Activated B cell treated with CpG ODN at 0.5 μM for 24 hours (primary cell): ENCODE data around the gene RPLP2. TPM values are rescaled to one million over a fixed set of nuclear protein-coding genes. Genes with fewer than 3 reads are reported as not detected.

ENCODE experiments used
- ATAC-seq: fragments of 200-7000 bp; cut with Tn5 transposase; one replicate; pipeline ENCODE4 v1.10.0; 2021; ENCODE audit warnings: low read depth, mild to moderate bottlenecking, moderate library complexity
- CTCF ChIA-PET: fragments of 350-600 bp; sonication (Branson Sonifier 250); formaldehyde crosslinking; loops from one replicate; lab custom pipeline; 2021; ENCODE audit warnings: antibody characterized with exemption; lab: Charles Lee
- POLR2A ChIA-PET: fragments of 350-600 bp; sonication (Branson Sonifier 250); formaldehyde crosslinking; loops from one replicate; lab custom pipeline; 2021; ENCODE audit warnings: antibody characterized with exemption; lab: Charles Lee
- DNase-seq: peaks from one replicate; pipeline ENCODE4 v3.0.0; 2022
- H3K27ac Mint-ChIP-seq: one replicate; pipeline ENCODE4 v1.8.0; 2020; ENCODE audit warnings: mixed read lengths
- H3K27me3 Mint-ChIP-seq: one replicate; pipeline ENCODE4 v1.8.0; 2021; ENCODE audit warnings: mixed read lengths
- H3K36me3 Mint-ChIP-seq: one replicate; pipeline ENCODE4 v1.8.0; 2021; ENCODE audit warnings: low read depth, mixed read lengths
- H3K4me1 Mint-ChIP-seq: one replicate; pipeline ENCODE4 v1.8.0; 2021; ENCODE audit warnings: mixed read lengths
- H3K4me3 Mint-ChIP-seq: one replicate; pipeline ENCODE4 v1.8.0; 2020; ENCODE audit warnings: mild to moderate bottlenecking, mixed read lengths
- H3K9me3 Mint-ChIP-seq: one replicate; pipeline ENCODE4 v1.8.0; 2020; ENCODE audit warnings: mixed read lengths
- CTCF ChIP-seq: fragments of 200-600 bp; IDR thresholded peaks from one replicate; pipeline ENCODE4 v1.8.0; 2022; ENCODE audit warnings: antibody characterized with exemption, mild to moderate bottlenecking
- intact Hi-C: fragments of 100-400 bp; cut with micrococcal nuclease; formaldehyde crosslinking; loops from one replicate; pipeline ENCODE4 v1.15.1; 2024
- total RNA-seq: library from RNA; stranded (reverse); gene quantifications from 2 replicates; pipeline ENCODE4 v1.2.3, GENCODE V29; 2022

RPLP2 gene
- total RNA-seq, 1 donor from 2014 or later, result 4,124 TPM

DNA sequence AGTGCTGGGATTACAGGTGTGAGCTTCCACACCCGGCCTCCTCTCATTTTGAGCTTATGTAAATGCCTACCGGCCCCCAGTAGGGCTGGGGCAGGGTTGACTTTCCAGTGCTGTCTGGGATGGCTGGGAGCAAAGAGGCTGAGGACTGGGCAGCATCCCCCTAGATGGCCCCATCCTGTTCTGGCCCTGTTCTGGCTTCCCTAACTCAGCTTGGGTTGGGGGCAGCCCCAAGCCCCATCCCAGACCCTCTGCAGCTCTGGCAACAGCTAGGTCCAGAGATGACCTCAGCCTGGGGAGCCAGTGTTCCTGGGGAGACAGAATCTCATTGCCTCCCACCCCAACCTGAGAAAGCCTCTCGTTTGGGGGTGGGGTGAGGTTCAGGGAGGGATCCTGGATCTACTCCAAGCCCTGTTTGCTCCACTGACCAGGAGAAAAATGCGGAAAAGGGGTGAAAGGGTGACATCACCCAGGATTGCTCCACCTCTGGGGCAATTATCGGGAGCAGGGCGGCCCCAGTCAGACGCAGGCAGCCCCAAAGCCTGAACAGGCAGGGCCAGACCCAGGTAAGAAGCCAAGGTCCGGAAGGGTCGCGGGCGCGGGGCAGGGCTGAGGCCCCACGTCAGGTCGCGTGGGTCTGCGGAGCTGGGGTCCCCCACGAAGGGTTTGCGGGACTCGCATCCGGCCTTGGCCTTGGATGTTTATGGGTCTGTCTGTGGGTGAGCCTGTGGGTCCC lies 8.8 kb downstream of the RPLP2 start, which contains the start of gene PNPLA2:
Gene PNPLA2, plus strand, starts transcription at position 519 of the 733 bp plus-strand sequence. CDS start 805 bp downstream, outside the sequence.
- POLR2A ChIA-PET, result interaction anchor here (0.9 to 5.6 kb wide), 16 partner anchors 8 to 282 kb away, joined by 3 to 104 read pairs (median 7); partner anchors contain the start of genes CD151, CRACR2B, DEAF1 and LRRC56
- no peak for TF ChIP-seq CTCF
- Mint-ChIP-seq H3K36me3 (peaks cover 12% of the 10 kb centered on the region), H3K27me3 (no peaks in the 10 kb centered on the region), H3K4me1 (peaks cover 14% of the 10 kb centered on the region), H3K4me3 (peak within 1 kb of the TSS; percentile 85), H3K27ac (peak within 1 kb of the TSS; percentile 41), H3K9me3 (no peaks in the 10 kb centered on the region)
- CTCF ChIA-PET, result no interaction called here
- intact Hi-C loops, result loop anchor here (1.0 kb wide), 2 partner anchors 9 to 20 kb away; partner anchors contain the start of genes RPLP2 and SLC25A22
- DNase-seq, result no peak
- ATAC-seq, result no peak

- POLR2A ChIA-PET, result interaction anchor here (0.5 to 5.6 kb wide), 20 partner anchors 9 to 719 kb away, joined by 3 to 104 read pairs (median 6); partner anchors contain the start of genes AP2A2, CD151, CRACR2B and DEAF1
- intact Hi-C loops, result loop anchor here (1.0 kb wide), 2 partner anchors 10 to 21 kb away; partner anchors contain the start of genes RPLP2 and SLC25A22
- peaks cover 14% of the 10 kb centered on the region for H3K4me1 Mint-ChIP-seq
- no peak overlapping the region for H3K27ac Mint-ChIP-seq
- no peaks in the 10 kb centered on the region for H3K27me3 Mint-ChIP-seq
- peak; percentile 95 for DNase-seq
- ATAC-seq, result peak; percentile 85
- TF ChIP-seq CTCF, result no peak
- CTCF ChIA-PET, result interaction anchor here (1.0 kb wide), 1 partner anchor 24 kb away, joined by 4 read pairs; the partner anchor contains the start of gene TSPAN4
- H3K4me3 Mint-ChIP-seq, result peak overlapping the region; percentile 85
- H3K36me3 Mint-ChIP-seq, result peaks cover 13% of the 10 kb centered on the region
- no peaks in the 10 kb centered on the region for H3K9me3 Mint-ChIP-seq
Observed at GRCh38 chr11:819129-819931, 9.6 kb downstream of the RPLP2 start.

GRCh38 chr11:819943-820649 lies 10.3 kb downstream of the RPLP2 start:
- DNase-seq (peak; percentile 83), ATAC-seq (peak; percentile 72)
- peaks cover 14% of the 10 kb centered on the region for H3K4me1 Mint-ChIP-seq
- ChIA-PET POLR2A (interaction anchor here (0.5 to 5.6 kb wide), 17 partner anchors 9 to 718 kb away, joined by 3 to 104 read pairs (median 8); partner anchors contain the start of genes AP2A2, CD151, CRACR2B and DEAF1), CTCF (interaction anchor here (1.0 kb wide), 1 partner anchor 23 kb away, joined by 4 read pairs; the partner anchor contains the start of gene TSPAN4)
- peaks cover 18% of the 10 kb centered on the region for H3K36me3 Mint-ChIP-seq
- intact Hi-C loops, result loop anchor here (1.0 kb wide), 4 partner anchors 10 to 22 kb away; partner anchors contain the start of genes POLR2L, RPLP2, SLC25A22 and TSPAN4
- TF ChIP-seq CTCF, result no peak
- H3K27me3 Mint-ChIP-seq, result no peaks in the 10 kb centered on the region
- peak overlapping the region; percentile 85 for H3K4me3 Mint-ChIP-seq
- peak overlapping the region; percentile 76 for H3K27ac Mint-ChIP-seq
- H3K9me3 Mint-ChIP-seq, result no peaks in the 10 kb centered on the region

DNA sequence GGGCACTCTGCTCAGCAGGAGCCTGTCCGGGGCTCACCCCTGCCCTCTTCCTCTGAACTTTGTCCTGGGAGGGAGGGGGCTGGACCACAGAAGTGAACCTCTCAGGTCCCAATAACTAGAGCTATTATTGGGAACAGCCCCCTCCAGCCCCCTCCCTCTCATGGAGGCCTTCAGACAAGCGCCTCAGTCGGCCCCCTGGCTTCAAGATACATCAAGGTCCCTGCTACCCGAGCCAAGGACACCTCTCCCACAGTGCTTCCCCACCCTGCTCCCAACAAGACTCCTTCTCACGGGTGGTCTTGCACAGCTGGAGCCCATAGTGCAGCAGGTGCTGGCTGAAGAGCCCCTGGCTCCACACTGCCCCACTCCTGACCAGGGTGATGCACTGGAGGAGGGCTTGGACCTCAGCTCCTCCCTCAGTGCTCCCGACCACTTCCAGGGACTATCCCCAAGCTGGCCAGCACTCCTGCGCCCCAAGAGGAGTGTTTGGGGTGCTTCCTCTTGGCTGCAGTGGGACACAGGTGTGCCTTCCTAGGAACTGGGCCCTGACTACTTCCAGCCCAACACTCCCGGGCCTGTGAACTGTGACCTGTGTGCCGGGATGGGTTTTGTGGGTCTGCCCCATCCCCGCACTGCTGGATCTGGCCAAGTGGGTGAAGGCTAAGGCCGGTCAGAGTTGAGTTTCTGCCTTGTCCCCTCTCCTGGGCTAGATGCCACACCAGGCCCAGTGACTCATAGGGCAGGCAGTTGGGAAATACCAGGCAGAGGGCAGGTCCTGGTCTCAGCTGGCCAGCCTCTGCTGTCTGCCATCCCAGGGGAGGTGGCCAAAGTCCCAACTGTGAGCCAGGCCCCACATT lies 11.1 kb downstream of the RPLP2 start:
- ChIA-PET POLR2A (interaction anchor here (0.7 to 5.6 kb wide), 11 partner anchors 10 to 284 kb away, joined by 4 to 104 read pairs (median 12); partner anchors contain the start of genes AP2A2, CD151, CRACR2B and LRRC56), CTCF (no interaction called here)
- H3K4me1 Mint-ChIP-seq, result peaks cover 14% of the 10 kb centered on the region
- H3K36me3 Mint-ChIP-seq, result peaks cover 22% of the 10 kb centered on the region
- no peaks in the 10 kb centered on the region for H3K27me3 Mint-ChIP-seq
- peak overlapping the region; percentile 63 for H3K27ac Mint-ChIP-seq
- peak overlapping the region; percentile 85 for H3K4me3 Mint-ChIP-seq
- TF ChIP-seq CTCF, result no peak
- DNase-seq (no peak), ATAC-seq (no peak)
- H3K9me3 Mint-ChIP-seq, result no peaks in the 10 kb centered on the region
- intact Hi-C loops, result loop anchor here (1.0 kb wide), 2 partner anchors 9 to 21 kb away; partner anchors contain the start of genes POLR2L and TSPAN4
